Gastroesophageal sphincter (tissue), 3 donors: ENCODE data around the gene GRIK3.

Experiments
- POLR2A ChIP-seq, 2 donors: fragments of 450-650 bp; IDR thresholded peaks; one replicate each; pipeline ENCODE4 v1.6.1; 2017; ENCODE audit warnings: antibody characterized with exemption in 2 of 2, mild to moderate bottlenecking in 2 of 2, moderate library complexity in 1 of 2
- POLR2AphosphoS5 ChIP-seq: sonication (generic); formaldehyde crosslinking; IDR thresholded peaks from one replicate; pipeline ENCODE4 v1.6.1; 2017; ENCODE audit warnings: antibody characterized with exemption
- TF ChIP-seq, protein P1 (sequence below), 4 experiments: fragments of 200-600 bp in 2 of 4; fragments of 450-650 bp in 2 of 4; sonication (generic) in 1 of 4; IDR thresholded peaks; one replicate each; pipeline ENCODE4 v1.5.1; 2017 to 2019; ENCODE audit warnings: antibody characterized with exemption in 4 of 4, mild to moderate bottlenecking in 2 of 4, moderate library complexity in 2 of 4

DNA sequence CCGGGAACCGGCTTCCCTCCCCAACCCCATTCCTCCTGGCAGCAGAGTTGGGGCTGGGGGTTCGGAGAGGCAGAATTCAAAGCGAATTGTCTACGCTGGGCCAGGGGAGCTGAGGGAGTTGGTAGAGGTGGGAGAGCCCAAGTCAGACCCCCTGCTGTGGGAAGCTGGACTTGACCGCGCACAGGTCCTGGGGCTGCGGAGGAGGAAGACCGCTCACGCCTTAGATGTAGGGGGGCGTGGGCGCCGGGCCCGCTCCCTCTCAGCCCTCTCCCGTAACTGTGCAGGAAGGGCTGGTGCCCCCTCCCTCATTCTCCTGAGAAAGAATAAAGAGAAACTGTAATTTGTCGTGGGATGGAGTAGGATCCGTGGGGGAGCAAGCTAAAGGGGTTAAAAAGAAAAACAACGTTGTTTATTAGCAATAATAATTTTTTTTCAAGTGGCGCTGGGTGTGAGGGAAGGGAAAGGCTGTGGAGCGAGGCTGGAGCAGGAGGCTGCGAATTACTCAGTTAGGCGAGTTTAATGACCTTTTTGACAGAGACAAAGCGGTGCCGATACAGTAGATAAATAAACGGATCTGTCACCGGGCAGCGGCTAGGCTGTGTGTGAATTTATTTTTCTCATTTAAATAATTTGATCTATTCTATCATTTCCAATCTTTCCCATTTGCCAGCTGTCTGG, 838 bp upstream of the GRIK3 start:
- TF ChIP-seq, protein P1, sequence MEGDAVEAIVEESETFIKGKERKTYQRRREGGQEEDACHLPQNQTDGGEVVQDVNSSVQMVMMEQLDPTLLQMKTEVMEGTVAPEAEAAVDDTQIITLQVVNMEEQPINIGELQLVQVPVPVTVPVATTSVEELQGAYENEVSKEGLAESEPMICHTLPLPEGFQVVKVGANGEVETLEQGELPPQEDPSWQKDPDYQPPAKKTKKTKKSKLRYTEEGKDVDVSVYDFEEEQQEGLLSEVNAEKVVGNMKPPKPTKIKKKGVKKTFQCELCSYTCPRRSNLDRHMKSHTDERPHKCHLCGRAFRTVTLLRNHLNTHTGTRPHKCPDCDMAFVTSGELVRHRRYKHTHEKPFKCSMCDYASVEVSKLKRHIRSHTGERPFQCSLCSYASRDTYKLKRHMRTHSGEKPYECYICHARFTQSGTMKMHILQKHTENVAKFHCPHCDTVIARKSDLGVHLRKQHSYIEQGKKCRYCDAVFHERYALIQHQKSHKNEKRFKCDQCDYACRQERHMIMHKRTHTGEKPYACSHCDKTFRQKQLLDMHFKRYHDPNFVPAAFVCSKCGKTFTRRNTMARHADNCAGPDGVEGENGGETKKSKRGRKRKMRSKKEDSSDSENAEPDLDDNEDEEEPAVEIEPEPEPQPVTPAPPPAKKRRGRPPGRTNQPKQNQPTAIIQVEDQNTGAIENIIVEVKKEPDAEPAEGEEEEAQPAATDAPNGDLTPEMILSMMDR (IDR thresholded peaks at IDR 0.05): no peak
- TF ChIP-seq POLR2A (IDR thresholded peaks at IDR 0.05): no peak
- TF ChIP-seq POLR2AphosphoS5: no peak
